ENCODE data around the gene ZFHX3. TPM values are rescaled to one million over a fixed set of nuclear protein-coding genes. Genes with fewer than 3 reads are reported as not detected.

The ZFHX3 gene
- total RNA-seq, 6 experiments from 2014 or later = 7.1 to 9.4 (median 7.7) TPM

GRCh38 chr16:72983241-72983640 is 64.7 kb downstream of the ZFHX3 start:
- H3K27ac ChIP-seq = no peak overlapping the region
- DNase-seq (no peak), ATAC-seq (no peak)
- no peaks in the 10 kb centered on the region for H3K36me3 ChIP-seq
- intact Hi-C loops (cut with DNase I) = no loop called here
- H3K4me1 ChIP-seq = peaks cover 0 to 15% (median 9%) of the 10 kb centered on the region in 4 donors
- WGBS (ENCODE audit: insufficient coverage, low coverage, low lambda C conversion rate, missing lambda C conversion rate) = 88% methylated on average over 7 of the region's 9 CpGs
- H3K27me3 ChIP-seq = no peaks in the 10 kb centered on the region
- H3K4me3 ChIP-seq = no peak overlapping the region
- no peaks in the 10 kb centered on the region for H3K9me3 ChIP-seq
- TF ChIP-seq POLR2A (IDR thresholded peaks at IDR 0.05) = no peak
- no peak for TF ChIP-seq CTCF (IDR thresholded peaks at IDR 0.05)

GRCh38 chr16:72979974-72980373 is 68.0 kb downstream of the ZFHX3 start:
- H3K9me3 ChIP-seq = no peaks in the 10 kb centered on the region
- no peak overlapping the region for H3K27ac ChIP-seq
- H3K36me3 ChIP-seq = no peaks in the 10 kb centered on the region
- H3K4me1 ChIP-seq = peaks cover 0 to 37% (median 16%) of the 10 kb centered on the region in 4 donors
- no peaks in the 10 kb centered on the region for H3K27me3 ChIP-seq
- no peak for ATAC-seq
- TF ChIP-seq CTCF (IDR thresholded peaks at IDR 0.05) (no peak), POLR2A (IDR thresholded peaks at IDR 0.05) (no peak)
- no peak overlapping the region for H3K4me3 ChIP-seq
- intact Hi-C loops (cut with DNase I) = no loop called here
- WGBS (ENCODE audit: insufficient coverage, low coverage, low lambda C conversion rate, missing lambda C conversion rate) = 82% methylated on average over 9 of the region's 9 CpGs
- DNase-seq = no peak

GRCh38 chr16:72978212-72978611 is 69.7 kb downstream of the ZFHX3 start:
- no peaks in the 10 kb centered on the region for H3K9me3 ChIP-seq
- peak overlapping the region in 1 of 3 donors; percentile 47 for H3K27ac ChIP-seq
- no peaks in the 10 kb centered on the region for H3K36me3 ChIP-seq
- DNase-seq = peak in 1 of 3 donors; percentile 58
- 14% methylated on average over 5 of the region's 7 CpGs for WGBS (ENCODE audit: insufficient coverage, low coverage, low lambda C conversion rate, missing lambda C conversion rate)
- intact Hi-C loops (cut with DNase I) = no loop called here
- H3K27me3 ChIP-seq = no peaks in the 10 kb centered on the region
- peaks cover 0 to 47% (median 19%) of the 10 kb centered on the region in 4 donors for H3K4me1 ChIP-seq
- H3K4me3 ChIP-seq = no peak overlapping the region
- TF ChIP-seq CTCF (IDR thresholded peaks at IDR 0.05) = no peak
- no peak for TF ChIP-seq POLR2A (IDR thresholded peaks at IDR 0.05)
- ATAC-seq = peak; percentile 8 to 51 (median 26)

- H3K4me1 ChIP-seq = peaks cover 0 to 47% (median 19%) of the 10 kb centered on the region in 4 donors
- 77% methylated on average over 7 of the region's 7 CpGs for WGBS (ENCODE audit: insufficient coverage, low coverage, low lambda C conversion rate, missing lambda C conversion rate)
Measured at GRCh38 chr16:72977127-72977526, 70.8 kb downstream of the ZFHX3 start.

More at GRCh38 chr16:72977127-72977526, 70.8 kb downstream of the ZFHX3 start:
- Histone ChIP-seq H3K36me3 (no peaks in the 10 kb centered on the region), H3K4me3 (no peak overlapping the region), H3K27me3 (no peaks in the 10 kb centered on the region), H3K9me3 (no peaks in the 10 kb centered on the region), H3K27ac (peak overlapping the region; percentile 51 to 86 (median 74))
- intact Hi-C loops (cut with DNase I) = no loop called here
- TF ChIP-seq POLR2A (IDR thresholded peaks at IDR 0.05) = no peak
- TF ChIP-seq CTCF (IDR thresholded peaks at IDR 0.05) = no peak
- no peak for DNase-seq
- no peak for ATAC-seq

All from right lobe of liver (tissue), 6 donors.